GM23338 (cell line): Measurements from ENCODE around the gene ELOF1.

Experiments
- CREB1 ChIP-seq: fragments of 250-450 bp; sonication (Bioruptor Pico); IDR thresholded peaks from 2 replicates; pipeline ENCODE4 v1.5.0; 2020; ENCODE audit warnings: low read depth, mild to moderate bottlenecking, moderate library complexity
- EZH2 ChIP-seq: fragments of 200-600 bp; sonication (generic); IDR thresholded peaks from one replicate; pipeline ENCODE4 v1.8.0; 2017; ENCODE audit warnings: antibody characterized with exemption, mild to moderate bottlenecking, low read depth; ENCODE audit not compliant: unreplicated experiment
- JUNB ChIP-seq: IDR thresholded peaks from one replicate; pipeline ENCODE4 v1.6.1; 2016; ENCODE audit warnings: antibody characterized with exemption; ENCODE audit not compliant: unreplicated experiment
- POLR2AphosphoS5 ChIP-seq: IDR thresholded peaks from 2 replicates; pipeline ENCODE4 v1.6.1; 2016; ENCODE audit warnings: antibody characterized with exemption, low read depth
- TF ChIP-seq, protein P1 (sequence below), 2 experiments: fragments of 200-600 bp in 1 of 2; sonication (generic) in 1 of 2; conservative IDR thresholded peaks; 2 replicates each; pipeline versions ENCODE4 v1.5.1 to v1.6.1; 2016 to 2017; ENCODE audit warnings: antibody characterized with exemption in 2 of 2, low read depth in 2 of 2, mild to moderate bottlenecking in 2 of 2, moderate library complexity in 1 of 2
- TF ChIP-seq, protein P2 (sequence below): IDR thresholded peaks from 2 replicates; pipeline ENCODE4 v1.6.1; 2016; ENCODE audit warnings: antibody characterized with exemption
- TF ChIP-seq, protein P3 (sequence below): IDR thresholded peaks from one replicate; pipeline ENCODE4 v1.6.1; 2018; ENCODE audit warnings: antibody characterized with exemption; ENCODE audit not compliant: unreplicated experiment

DNA sequence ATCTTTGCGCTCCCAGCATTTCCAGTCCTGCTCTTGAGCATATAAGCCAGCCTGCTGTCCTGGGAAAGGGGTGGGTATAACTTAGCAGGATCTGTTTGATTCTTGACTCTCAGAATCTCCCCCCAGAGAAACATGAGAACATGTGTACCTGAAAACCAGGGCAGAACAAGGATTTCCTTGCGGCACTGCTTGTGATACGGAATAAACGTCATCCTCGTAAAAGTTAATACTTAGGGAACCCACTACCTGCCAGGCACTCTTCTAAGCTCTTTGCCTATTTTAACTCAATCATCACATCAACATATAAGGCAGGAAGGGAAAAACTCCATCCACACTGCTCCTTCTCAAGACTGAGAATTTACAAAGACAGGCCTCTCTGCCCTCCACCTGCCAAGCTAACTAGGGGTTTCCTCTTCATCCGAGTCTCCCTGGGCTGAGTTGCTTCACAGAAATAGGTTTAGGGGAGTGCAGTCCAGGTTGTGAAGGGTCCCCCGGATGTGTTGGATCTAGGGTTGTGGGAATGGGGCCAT is 54.5 kb downstream of the ELOF1 start:
- TF ChIP-seq POLR2AphosphoS5 (no peak), EZH2 (no peak), JUNB (no peak), CREB1 (no peak)
- TF ChIP-seq, protein P1, sequence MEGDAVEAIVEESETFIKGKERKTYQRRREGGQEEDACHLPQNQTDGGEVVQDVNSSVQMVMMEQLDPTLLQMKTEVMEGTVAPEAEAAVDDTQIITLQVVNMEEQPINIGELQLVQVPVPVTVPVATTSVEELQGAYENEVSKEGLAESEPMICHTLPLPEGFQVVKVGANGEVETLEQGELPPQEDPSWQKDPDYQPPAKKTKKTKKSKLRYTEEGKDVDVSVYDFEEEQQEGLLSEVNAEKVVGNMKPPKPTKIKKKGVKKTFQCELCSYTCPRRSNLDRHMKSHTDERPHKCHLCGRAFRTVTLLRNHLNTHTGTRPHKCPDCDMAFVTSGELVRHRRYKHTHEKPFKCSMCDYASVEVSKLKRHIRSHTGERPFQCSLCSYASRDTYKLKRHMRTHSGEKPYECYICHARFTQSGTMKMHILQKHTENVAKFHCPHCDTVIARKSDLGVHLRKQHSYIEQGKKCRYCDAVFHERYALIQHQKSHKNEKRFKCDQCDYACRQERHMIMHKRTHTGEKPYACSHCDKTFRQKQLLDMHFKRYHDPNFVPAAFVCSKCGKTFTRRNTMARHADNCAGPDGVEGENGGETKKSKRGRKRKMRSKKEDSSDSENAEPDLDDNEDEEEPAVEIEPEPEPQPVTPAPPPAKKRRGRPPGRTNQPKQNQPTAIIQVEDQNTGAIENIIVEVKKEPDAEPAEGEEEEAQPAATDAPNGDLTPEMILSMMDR (conservative IDR thresholded peaks at IDR 0.05; ENCODE audit: low read depth in 2 of 2): no peak
- TF ChIP-seq, protein P2, sequence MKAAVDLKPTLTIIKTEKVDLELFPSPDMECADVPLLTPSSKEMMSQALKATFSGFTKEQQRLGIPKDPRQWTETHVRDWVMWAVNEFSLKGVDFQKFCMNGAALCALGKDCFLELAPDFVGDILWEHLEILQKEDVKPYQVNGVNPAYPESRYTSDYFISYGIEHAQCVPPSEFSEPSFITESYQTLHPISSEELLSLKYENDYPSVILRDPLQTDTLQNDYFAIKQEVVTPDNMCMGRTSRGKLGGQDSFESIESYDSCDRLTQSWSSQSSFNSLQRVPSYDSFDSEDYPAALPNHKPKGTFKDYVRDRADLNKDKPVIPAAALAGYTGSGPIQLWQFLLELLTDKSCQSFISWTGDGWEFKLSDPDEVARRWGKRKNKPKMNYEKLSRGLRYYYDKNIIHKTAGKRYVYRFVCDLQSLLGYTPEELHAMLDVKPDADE: no peak
- TF ChIP-seq, protein P3, sequence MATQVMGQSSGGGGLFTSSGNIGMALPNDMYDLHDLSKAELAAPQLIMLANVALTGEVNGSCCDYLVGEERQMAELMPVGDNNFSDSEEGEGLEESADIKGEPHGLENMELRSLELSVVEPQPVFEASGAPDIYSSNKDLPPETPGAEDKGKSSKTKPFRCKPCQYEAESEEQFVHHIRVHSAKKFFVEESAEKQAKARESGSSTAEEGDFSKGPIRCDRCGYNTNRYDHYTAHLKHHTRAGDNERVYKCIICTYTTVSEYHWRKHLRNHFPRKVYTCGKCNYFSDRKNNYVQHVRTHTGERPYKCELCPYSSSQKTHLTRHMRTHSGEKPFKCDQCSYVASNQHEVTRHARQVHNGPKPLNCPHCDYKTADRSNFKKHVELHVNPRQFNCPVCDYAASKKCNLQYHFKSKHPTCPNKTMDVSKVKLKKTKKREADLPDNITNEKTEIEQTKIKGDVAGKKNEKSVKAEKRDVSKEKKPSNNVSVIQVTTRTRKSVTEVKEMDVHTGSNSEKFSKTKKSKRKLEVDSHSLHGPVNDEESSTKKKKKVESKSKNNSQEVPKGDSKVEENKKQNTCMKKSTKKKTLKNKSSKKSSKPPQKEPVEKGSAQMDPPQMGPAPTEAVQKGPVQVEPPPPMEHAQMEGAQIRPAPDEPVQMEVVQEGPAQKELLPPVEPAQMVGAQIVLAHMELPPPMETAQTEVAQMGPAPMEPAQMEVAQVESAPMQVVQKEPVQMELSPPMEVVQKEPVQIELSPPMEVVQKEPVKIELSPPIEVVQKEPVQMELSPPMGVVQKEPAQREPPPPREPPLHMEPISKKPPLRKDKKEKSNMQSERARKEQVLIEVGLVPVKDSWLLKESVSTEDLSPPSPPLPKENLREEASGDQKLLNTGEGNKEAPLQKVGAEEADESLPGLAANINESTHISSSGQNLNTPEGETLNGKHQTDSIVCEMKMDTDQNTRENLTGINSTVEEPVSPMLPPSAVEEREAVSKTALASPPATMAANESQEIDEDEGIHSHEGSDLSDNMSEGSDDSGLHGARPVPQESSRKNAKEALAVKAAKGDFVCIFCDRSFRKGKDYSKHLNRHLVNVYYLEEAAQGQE: no peak
